HG02970 (cell line): ENCODE data around the gene RHBDF2.

Experiments
- ATAC-seq: cut with Tn5 transposase; IDR thresholded peaks from one replicate; pipeline ENCODE4 v1.9.1; 2021; ENCODE audit warnings: mild to moderate bottlenecking, moderate library complexity, moderate number of reproducible peaks; ENCODE audit not compliant: unreplicated experiment, low FRiP score

RHBDF2 gene

GRCh38 chr17:76487451-76488192 lies 13.6 kb downstream of the RHBDF2 start:
- ATAC-seq, result no peak

GRCh38 chr17:76485569-76485968 lies 15.7 kb downstream of the RHBDF2 start:
- ATAC-seq, result no peak

GRCh38 chr17:76484228-76484725 lies 16.9 kb downstream of the RHBDF2 start:
- no peak for ATAC-seq

GRCh38 chr17:76481071-76481655 lies 20.1 kb downstream of the RHBDF2 start:
- ATAC-seq, result peak; percentile 57

GRCh38 chr17:76480632-76481031 lies 20.6 kb downstream of the RHBDF2 start:
- peak; percentile 1 for ATAC-seq

GRCh38 chr17:76479515-76480060 lies 21.6 kb downstream of the RHBDF2 start:
- ATAC-seq, result no peak

GRCh38 chr17:76478730-76479514 lies 22.3 kb downstream of the RHBDF2 start:
- no peak for ATAC-seq

- no peak for ATAC-seq
Observed at GRCh38 chr17:76478097-76478496, 23.1 kb downstream of the RHBDF2 start.

GRCh38 chr17:76477576-76477975 lies 23.6 kb downstream of the RHBDF2 start:
- ATAC-seq, result no peak

- no peak for ATAC-seq
Observed at GRCh38 chr17:76476736-76477135, 24.5 kb downstream of the RHBDF2 start.

- ATAC-seq, result no peak
Observed at GRCh38 chr17:76475302-76475701, 25.9 kb downstream of the RHBDF2 start.

GRCh38 chr17:76474894-76475293 lies 26.3 kb downstream of the RHBDF2 start:
- ATAC-seq, result no peak

- no peak for ATAC-seq
Observed at GRCh38 chr17:76474238-76474637, 27.0 kb downstream of the RHBDF2 start.

- no peak for ATAC-seq
Observed at GRCh38 chr17:76473541-76473985, 27.7 kb downstream of the RHBDF2 start.

- no peak for ATAC-seq
Observed at GRCh38 chr17:76472726-76473125, 28.5 kb downstream of the RHBDF2 start.

- no peak for ATAC-seq
Observed at GRCh38 chr17:76472258-76472645, 29.0 kb downstream of the RHBDF2 start.

GRCh38 chr17:76471498-76472257 lies 29.5 kb downstream of the RHBDF2 start:
- ATAC-seq, result no peak

GRCh38 chr17:76469991-76470739 lies 31.1 kb downstream of the RHBDF2 start:
- no peak for ATAC-seq
